Measurements from ENCODE around the gene GPSM1. TPM values are rescaled to one million over a fixed set of nuclear protein-coding genes. Genes with fewer than 3 reads are reported as not detected.

The GPSM1 gene
- total and polyA plus RNA-seq, 7 donors, result 0.34 to 2.3 (median 1.3) TPM

- DNase-seq (no peak), ATAC-seq (no peak)
- Histone ChIP-seq H3K27me3 (ENCODE audit: insufficient read depth in 3 of 3, low read length in 2 of 3) (peaks cover 0 to 69% (median 8%) of the 10 kb centered on the region in 3 donors), H3K9me3 (no peaks in the 10 kb centered on the region), H3K36me3 (ENCODE audit: insufficient read depth in 1 of 2, low read depth in 1 of 2) (no peaks in the 10 kb centered on the region), H3K4me1 (no peaks in the 10 kb centered on the region), H3K27ac (no peak overlapping the region), H3K4me3 (no peak overlapping the region)
- TF ChIP-seq CTCF (IDR thresholded peaks at IDR 0.05), result no peak
- intact Hi-C loops (cut with DNase I), result no loop called here
These were observed 18.7 kb upstream of the GPSM1 start for GRCh38 chr9:136308702-136309053.

DNA sequence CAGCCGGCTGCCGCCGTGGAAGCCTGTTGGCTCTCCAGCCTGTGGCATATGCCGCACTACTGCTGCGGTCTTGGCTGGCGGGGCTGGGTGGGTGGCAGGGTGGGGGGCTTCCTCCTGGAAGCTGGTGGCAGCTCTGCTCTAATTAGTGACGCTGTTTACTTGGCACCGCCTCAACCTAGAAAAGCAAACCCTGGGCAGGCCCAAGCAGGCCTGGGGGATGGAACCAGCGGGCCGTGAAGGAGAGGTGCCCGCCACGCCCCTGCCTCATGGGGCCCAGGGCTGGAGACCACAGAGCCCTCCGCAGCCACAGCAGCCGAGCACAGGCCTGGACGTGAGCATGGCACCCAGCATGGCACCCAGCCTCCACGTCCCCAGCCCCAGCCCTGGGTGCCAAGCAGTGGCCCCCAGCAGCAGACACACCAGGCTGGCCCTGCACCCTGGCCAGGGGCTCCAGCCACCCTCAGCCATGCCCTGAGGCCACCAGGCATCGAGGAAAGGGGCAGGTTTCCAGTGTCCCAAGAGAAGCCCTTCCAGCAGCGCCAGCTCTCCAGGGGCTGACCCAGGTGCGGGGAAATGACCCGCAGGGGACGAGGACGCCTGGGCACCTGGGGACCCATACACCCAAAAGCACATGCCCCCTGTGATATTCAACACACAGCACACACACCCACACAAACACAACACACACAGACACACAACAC lies 18.1 kb upstream of the GPSM1 start:
- intact Hi-C loops (cut with DNase I), result no loop called here
- no peaks in the 10 kb centered on the region for H3K9me3 ChIP-seq

DNA sequence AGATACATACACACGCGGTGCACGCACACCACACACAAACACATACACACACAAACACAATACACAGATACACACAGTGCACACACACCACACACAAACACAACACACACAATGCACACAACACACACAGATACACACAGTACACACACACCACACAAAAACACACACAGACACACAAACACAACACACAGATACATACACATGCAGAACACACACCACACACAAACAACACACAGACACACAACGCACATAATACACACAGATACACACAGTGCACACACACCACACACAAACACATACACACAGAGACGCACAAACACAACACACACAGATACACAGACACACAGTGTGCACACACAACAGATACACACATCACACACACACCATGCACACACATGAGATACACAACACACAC lies 17.5 kb upstream of the GPSM1 start:
- DNase-seq (no peak), ATAC-seq (no peak)
- H3K27me3 ChIP-seq (ENCODE audit: insufficient read depth in 3 of 3, low read length in 2 of 3), result peaks cover 0 to 60% (median 8%) of the 10 kb centered on the region in 3 donors
- H3K4me1 ChIP-seq, result no peaks in the 10 kb centered on the region
- 93 to 94% (median 93%) methylated on average over 5 of the region's 5 CpGs for WGBS, 3 donors
- no peak for TF ChIP-seq CTCF (IDR thresholded peaks at IDR 0.05)
- intact Hi-C loops (cut with DNase I), result no loop called here
- H3K27ac ChIP-seq, result no peak overlapping the region
- no peak overlapping the region for H3K4me3 ChIP-seq
- H3K9me3 ChIP-seq, result peaks cover 4% of the 10 kb centered on the region
- no peaks in the 10 kb centered on the region for H3K36me3 ChIP-seq (ENCODE audit: insufficient read depth in 1 of 2, low read depth in 1 of 2)

More for the DNA sequence above, 18.1 kb upstream of the GPSM1 start:
- Histone ChIP-seq H3K4me3 (no peak overlapping the region), H3K36me3 (ENCODE audit: insufficient read depth in 1 of 2, low read depth in 1 of 2) (no peaks in the 10 kb centered on the region), H3K27me3 (ENCODE audit: insufficient read depth in 3 of 3, low read length in 2 of 3) (peaks cover 0 to 65% (median 8%) of the 10 kb centered on the region in 3 donors), H3K4me1 (no peaks in the 10 kb centered on the region), H3K27ac (no peak overlapping the region)
- TF ChIP-seq CTCF (IDR thresholded peaks at IDR 0.05), result no peak
- ATAC-seq (no peak), DNase-seq (no peak)
- WGBS, 3 donors, result 53 to 57% (median 56%) methylated on average over 18 to 22 of the region's 22 CpGs

- Histone ChIP-seq H3K4me1 (no peaks in the 10 kb centered on the region), H3K27me3 (ENCODE audit: insufficient read depth in 3 of 3, low read length in 2 of 3) (peaks cover 0 to 54% (median 8%) of the 10 kb centered on the region in 3 donors), H3K27ac (no peak overlapping the region), H3K4me3 (no peak overlapping the region), H3K36me3 (ENCODE audit: insufficient read depth in 1 of 2, low read depth in 1 of 2) (no peaks in the 10 kb centered on the region), H3K9me3 (peaks cover 10% of the 10 kb centered on the region)
- intact Hi-C loops (cut with DNase I), result no loop called here
- DNase-seq (no peak), ATAC-seq (no peak)
- TF ChIP-seq CTCF (IDR thresholded peaks at IDR 0.05), result no peak
- 41 to 46% (median 42%) methylated on average over 25 to 28 of the region's 28 CpGs for WGBS, 3 donors
These were observed 16.9 kb upstream of the GPSM1 start for GRCh38 chr9:136310273-136311030.
